VCaP (cell line): ENCODE results near the gene TMEM108.

Experiments used
- H3K27ac ChIP-seq: fragments of 450-650 bp; 2 replicates; pipeline ENCODE4 v1.5.1; 2017
- CTCF ChIP-seq: fragments of 450-650 bp; conservative IDR thresholded peaks from 2 replicates; pipeline ENCODE4 v1.5.1; 2017; ENCODE audit warnings: mild to moderate bottlenecking, moderate library complexity

TMEM108 gene

GRCh38 chr3:133167340-133168024 is 129.3 kb downstream of the TMEM108 start:
- H3K27ac ChIP-seq = no peak overlapping the region
- TF ChIP-seq CTCF = no peak

GRCh38 chr3:133168025-133168401 is 129.8 kb downstream of the TMEM108 start:
- no peak for TF ChIP-seq CTCF
- no peak overlapping the region for H3K27ac ChIP-seq

GRCh38 chr3:133169331-133170068 is 131.3 kb downstream of the TMEM108 start:
- no peak for TF ChIP-seq CTCF
- no peak overlapping the region for H3K27ac ChIP-seq

- no peak overlapping the region for H3K27ac ChIP-seq
Measured at GRCh38 chr3:133171831-133172230, 133.6 kb downstream of the TMEM108 start.

GRCh38 chr3:133181392-133182150 is 143.4 kb downstream of the TMEM108 start:
- TF ChIP-seq CTCF = no peak

More at GRCh38 chr3:133171831-133172230, 133.6 kb downstream of the TMEM108 start:
- no peak for TF ChIP-seq CTCF

GRCh38 chr3:133187870-133188379 is 149.7 kb downstream of the TMEM108 start:
- H3K27ac ChIP-seq = no peak overlapping the region
- TF ChIP-seq CTCF = no peak

More at GRCh38 chr3:133181392-133182150, 143.4 kb downstream of the TMEM108 start:
- H3K27ac ChIP-seq = no peak overlapping the region

- H3K27ac ChIP-seq = no peak overlapping the region
- no peak for TF ChIP-seq CTCF
Measured at GRCh38 chr3:133188996-133189395, 150.8 kb downstream of the TMEM108 start.
